G401 (cell line): ENCODE measurements around the gene GJC1. TPM values are rescaled to one million over a fixed set of nuclear protein-coding genes. Genes with fewer than 3 reads are reported as not detected.
"Not testable (repeated sequence)": the region's sequence is repeated elsewhere in the genome, so short reads cannot be mapped to it uniquely, and the experiment has no call there.

Experiments
- DNase-seq: peaks from one replicate; pipeline ENCODE4 v3.0.0-alpha.2; 2015; ENCODE audit warnings: low spot score
- in situ Hi-C: cut with HindIII; loops from 2 replicates; pipeline ENCODE4 v1.10.0; 2016; ENCODE audit warnings: low sequenced_read_pairs, mixed read lengths
- total RNA-seq: library from RNA; depleted of rRNA; stranded (reverse); fragments of >200 nt; shearing (Covaris generic); gene quantifications from 2 replicates; pipeline ENCODE4 v1.2.3, GENCODE V29; 2014

GJC1 gene
- total RNA-seq, 1 experiment from 2014 or later = 71.0 TPM

DNA sequence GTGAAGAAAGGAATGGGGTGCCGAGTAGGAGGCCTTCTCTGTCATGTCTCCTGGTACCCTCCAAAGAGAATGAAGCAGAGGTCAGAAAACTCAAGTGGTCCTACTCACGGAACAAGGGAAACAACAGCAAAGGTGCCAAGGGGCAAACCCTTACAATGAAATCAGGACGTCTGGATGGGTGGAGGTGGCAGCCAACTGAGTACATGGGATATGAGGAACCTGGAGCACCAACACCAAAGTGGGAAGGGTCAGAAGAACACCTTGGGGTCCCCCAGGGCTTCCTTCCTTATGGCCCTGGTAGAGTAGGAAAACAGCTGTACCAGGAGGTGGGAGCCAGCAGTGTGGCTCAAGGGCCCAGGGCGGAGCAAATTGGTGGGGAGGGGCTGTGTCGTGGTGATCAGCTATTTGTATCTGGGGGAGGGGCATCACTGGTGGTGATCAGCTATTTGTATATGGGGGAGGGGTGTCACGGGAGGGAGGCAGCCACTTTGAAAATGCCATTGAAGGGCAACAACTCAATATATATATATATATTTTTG, 18.2 kb upstream of the GJC1 start:
- no peak for DNase-seq
- in situ Hi-C loops = no loop called here

DNA sequence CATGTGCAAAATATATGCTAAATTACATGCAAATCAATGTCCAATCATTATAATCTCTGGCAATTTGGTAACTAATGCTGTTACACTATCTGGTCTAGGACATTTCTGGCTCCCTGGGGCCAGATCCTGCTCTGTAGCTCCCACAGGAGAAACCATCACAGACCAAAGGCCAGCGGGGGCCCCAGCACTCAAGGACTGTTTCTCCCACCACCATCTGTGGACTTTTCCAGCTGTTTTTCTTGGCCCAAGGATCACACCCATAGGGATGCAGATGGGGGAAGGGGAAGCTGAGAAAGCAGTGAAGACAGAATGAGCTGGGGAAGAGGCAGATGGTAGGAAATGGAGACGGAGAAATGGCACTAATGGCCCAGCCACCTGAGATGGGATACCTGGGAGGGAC, 17.5 kb upstream of the GJC1 start, which contains the start of gene HIGD1B:
Gene HIGD1B (plus strand): TSS at position 298 of the 400 bp plus-strand sequence. CDS start 270 bp downstream, outside the sequence.
- no peak for DNase-seq
- in situ Hi-C loops = no loop called here

DNA sequence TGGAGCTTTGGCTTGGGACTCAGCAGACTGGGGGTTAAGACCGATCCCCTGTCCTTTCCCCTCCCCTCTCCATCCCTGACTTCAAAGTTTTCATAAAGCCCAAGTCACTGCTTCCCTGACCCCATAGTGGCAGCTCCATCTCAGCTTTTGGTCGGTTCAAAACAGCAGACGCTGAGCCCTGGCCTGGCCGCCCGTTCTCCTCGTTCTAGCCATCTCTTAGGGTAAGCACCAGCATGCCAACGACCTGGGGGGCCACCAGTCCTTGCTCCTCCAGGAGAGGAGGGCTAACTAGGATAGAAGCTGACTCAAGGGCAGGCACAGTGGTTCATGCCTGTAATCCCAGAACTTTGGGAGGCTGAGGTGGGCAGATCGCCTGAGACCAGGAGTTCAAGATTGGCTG, 16.1 kb upstream of the GJC1 start:
- in situ Hi-C loops = no loop called here
- DNase-seq = no peak

DNA sequence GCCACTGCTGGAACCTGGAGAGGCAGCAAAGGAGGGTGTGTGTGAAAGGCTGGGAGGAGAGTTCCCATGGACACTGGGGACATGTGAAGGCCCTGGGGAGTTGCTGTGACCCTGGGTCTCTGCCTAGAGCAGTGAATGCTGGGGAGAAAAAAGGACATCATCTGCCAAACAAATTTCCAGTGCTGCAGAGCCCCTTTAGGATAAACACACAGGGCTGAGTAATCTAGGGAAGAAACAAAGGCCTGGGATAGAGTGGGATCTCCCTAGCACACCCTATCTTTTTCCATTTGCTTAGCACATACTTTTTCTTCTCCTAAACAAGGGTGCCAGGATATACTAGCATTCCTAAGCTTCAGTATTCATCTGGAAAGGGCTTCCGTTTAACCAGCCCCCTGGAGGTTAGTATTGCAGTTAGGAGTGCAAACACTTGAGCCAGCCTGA, 14.3 kb upstream of the GJC1 start:
- in situ Hi-C loops = no loop called here
- DNase-seq = no peak

DNA sequence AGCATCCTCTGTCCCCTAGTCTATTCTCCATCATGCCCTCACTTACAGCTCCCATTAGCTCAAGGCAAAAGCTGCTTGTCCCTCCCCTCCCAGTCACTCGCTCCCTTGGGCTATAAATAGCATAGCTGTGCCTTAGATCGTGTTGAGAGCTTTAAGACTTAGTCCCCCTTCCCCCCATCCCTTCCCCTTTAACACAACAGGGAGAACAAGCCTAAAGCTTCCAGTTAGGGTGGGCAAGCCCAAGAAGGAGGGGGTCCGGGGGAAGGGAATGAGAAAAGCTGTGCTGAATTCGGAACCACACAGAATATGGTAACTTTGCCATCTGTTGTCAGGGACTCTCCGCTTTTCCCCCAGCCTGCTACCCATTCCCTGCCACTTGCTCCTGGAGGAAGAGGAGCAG, 12.7 kb upstream of the GJC1 start:
- in situ Hi-C loops = no loop called here
- peak; percentile 41 for DNase-seq

DNA sequence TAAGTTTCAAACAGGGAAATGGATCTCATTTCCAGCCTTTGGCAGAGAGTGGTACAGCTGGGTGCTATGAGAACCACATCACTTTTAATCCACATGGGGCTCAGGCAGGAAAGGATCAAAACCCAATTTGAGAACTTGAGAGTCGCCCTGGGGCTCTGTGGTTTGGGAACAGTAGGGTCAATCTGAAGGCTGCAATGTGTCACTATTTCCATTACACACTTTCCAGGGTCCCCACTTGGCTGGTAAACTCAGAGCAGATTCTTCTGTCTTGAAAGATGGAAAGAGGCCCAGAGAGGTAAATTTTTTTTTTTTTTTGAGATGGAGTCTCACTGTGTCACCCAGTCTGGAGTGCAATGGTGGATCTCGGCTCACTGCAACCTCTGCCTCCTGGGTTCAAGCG, 10.8 kb upstream of the GJC1 start:
- in situ Hi-C loops = no loop called here
- no peak for DNase-seq

DNA sequence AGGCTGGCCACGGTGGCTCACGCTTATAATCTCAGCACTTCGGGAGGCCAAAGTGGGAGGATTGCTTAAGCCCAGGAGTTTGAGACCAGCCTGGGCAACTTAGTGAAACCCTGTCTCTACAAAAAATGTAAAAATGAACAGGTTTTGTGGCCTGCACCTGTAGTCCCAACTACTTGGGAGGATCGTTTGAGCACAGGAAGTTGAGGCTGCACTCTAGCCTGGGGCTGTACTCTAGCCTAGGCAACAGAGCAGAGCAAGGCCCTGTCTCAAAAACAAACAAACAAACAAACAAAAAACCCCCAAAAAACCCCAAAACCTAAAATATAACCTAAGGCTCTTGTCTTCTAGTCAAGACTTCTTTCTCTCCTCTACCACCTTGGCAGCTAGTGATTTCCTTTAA, 10.2 kb upstream of the GJC1 start:
- no peak for DNase-seq
- in situ Hi-C loops = no loop called here

DNA sequence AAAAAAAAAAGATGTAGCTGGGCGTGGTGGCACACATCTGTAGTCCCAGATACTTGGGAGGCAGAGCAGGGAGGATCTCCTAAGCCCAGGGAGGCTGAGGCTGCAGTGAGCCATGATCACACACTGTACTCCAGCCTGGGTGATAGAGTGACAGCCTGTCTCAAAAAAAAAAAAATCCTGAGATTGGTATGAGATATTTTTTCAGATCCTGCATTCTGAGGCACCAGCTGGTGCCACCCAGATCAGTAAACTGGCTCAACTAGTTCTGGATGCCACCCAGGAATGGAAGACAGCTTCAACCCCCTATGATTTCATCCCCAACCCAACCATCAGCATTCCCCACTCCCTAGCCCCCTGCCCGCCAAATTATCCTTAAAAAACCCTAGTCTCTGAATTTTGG, 7.1 kb upstream of the GJC1 start:
- in situ Hi-C loops = no loop called here
- no peak for DNase-seq

DNA sequence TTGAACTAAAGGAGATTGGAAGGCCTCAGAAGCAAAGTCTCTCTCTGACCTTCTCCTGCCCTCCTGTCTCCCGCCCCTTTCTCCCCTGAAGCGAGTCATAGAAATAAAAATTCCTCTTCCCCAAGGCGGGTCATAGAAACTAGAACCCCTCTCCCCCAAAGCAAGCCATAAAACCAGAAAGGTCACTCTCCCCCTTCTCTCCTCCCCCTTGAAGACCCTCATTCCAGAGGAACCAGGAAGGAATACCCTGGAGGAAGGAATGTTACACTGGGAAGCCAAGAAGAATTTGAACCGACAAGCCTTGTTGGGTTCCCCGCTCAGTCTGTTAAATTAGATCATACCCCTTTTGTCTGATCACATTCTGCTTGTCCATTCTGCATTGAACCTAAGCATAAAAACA, 2.7 kb upstream of the GJC1 start:
- DNase-seq = no peak
- in situ Hi-C loops = no loop called here

DNA sequence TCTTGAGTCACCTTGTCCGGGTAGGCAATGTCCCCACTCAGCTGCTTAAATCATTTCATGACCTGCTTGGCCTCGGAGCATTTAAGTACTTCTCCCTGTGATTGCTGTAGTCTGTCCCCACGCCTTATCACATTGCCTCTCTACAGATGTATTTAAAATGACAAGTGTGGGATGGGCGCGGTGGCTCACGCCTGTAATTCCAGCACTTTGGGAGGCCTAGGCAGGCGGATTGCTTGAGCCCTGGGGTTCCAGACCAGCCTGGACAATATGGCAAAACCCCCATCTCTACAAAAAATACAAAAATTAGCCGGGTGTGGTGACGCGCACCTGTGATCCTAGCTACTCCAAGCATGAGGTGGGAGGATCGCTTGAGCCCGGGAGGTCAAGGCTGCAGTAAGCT, 1.3 kb upstream of the GJC1 start:
- in situ Hi-C loops = no loop called here
- no peak for DNase-seq

DNA sequence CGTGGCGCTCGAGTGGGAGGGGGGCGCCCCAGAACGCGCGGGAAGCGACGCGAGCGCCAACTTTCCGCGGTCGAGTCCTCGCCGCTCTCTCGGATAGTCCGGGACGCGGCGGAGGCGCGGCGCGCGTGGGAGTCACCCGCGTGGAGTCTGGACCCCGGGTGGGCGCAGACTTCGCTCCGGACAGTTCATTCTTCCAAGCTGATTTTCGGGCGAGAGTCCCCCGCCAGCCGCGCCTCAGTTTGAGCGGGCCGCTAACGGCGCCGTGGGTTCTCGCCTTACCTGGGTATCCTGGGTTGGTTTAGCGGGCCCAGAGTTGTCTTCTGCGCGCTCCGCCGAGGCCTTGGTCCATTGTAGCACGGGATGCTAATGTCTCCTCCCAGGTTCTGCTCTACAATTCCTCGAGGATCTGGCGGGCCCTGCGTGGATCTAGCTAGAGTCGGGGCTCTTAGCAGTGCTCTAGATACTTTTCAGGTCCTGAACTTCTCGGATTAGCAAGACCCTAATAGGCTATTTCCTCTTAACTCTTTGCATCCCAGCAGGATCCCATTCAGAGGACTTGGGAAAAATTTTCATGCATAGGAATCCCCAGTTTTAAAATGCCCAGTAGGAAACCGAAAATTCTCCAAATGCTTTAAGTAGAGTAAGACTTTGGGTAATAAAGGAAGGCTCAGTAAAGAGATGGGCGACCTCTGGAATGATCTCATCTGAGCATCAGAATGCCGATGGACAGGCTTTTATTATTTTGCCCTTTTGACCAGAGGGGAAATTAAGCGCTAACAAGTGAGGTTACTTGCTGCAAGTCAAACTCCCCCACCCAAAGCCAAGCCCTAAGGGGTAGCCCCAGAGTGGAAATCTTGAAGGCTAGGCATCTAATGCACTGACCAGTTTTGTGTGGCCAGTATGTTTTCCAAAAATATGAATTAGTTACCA, 537 bp upstream of the GJC1 start:
- in situ Hi-C loops = no loop called here
- peak; percentile 68 for DNase-seq

DNA sequence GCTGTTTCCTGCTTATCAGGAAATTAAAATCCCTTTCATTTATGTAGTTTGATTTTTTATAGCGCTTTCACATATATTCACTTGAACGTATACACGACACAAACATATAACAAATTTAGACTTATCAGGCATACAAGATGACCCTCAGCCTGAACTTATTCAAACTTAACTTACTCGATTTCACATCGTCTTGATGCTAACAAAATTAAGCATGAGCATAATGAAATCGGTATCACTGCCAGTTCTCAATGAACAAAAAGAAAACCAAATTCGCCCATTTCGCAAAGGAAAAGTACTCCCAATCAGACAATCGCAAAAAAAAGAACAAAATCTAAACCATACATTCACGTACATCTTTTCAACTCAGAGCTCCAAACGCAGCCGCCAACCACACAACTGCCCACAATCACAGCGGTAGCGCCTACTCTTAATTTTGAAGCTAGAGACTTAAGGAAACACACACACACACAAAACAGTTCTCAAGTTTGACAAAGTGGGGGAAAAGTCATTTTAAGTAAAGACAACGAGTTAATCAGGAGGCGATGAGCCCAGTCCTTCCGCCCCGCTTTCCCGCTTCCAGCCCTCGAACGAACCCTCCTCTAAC, 1.1 kb downstream of the GJC1 start:
- DNase-seq = peak; percentile 42
- in situ Hi-C loops = no loop called here

DNA sequence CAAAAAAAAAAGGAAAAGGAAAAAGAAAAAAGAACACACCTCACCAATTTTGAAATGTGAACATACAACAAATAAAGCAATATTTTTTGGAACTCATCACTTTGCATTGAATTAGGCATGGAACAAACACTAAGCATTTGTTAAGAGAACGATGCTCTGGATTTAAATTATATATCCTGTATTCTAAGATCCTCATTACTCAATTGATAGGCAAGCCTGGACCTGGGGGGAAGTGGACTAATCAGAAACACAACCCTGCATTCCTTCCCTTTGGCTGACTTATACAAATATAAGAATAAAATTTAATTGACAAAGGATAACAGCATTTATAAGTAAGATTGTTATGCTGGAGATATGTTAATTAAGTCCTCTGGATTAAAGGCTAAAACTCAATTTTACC, 2.2 kb downstream of the GJC1 start:
- DNase-seq = no peak
- in situ Hi-C loops = no loop called here

DNA sequence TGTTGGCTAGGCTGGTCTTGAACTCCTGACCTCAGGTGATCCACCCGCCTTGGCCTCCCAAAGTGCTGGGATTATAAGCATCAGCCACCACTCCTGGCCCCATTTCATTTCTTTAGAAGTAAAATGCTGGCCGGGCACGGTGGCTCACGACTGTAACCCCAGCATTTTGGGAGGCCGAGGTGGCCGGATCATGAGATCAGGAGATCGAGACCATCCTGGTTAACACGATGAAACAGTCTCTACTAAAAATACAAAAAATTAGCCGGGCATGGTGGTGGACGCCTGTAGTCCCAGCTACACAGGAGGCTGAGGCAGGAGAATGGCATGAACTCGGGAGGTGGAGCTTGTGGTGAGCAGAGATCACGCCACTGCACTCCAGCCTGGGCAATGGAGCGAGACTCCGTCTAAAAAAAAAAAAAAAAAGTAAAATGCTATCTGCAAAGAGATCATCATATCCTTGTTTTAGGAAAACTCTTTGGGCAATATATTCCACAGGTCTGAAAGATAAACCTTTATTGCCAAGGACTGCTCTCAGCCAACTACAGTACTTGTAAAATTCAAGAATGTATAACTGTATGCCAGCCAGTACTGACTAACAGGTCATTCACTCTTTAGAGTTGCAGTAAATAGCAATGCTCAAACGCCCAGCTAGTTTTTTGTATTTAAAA, 3.8 kb downstream of the GJC1 start:
- in situ Hi-C loops = no loop called here
- DNase-seq = no peak

DNA sequence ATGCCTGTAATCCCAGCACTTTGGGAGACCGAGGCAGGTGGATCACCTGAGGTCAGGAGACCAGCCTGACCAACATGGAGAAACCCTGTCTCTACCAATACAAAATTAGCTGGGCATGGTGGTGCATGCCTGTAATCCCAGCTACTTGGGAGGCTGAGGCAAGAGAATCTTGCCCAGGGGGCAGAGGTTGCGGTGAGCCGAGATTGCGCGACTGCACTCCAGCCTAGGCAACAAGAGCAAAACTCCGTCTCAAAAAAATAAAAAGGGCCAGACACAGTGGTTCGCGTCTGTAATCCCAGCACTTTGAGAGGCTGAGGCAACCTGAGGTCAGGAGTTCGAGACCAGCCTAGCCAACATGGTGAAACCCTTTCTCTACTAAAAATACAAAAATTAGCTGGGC, 4.9 kb downstream of the GJC1 start:
- DNase-seq, in situ Hi-C loops: not testable (repeated sequence)

DNA sequence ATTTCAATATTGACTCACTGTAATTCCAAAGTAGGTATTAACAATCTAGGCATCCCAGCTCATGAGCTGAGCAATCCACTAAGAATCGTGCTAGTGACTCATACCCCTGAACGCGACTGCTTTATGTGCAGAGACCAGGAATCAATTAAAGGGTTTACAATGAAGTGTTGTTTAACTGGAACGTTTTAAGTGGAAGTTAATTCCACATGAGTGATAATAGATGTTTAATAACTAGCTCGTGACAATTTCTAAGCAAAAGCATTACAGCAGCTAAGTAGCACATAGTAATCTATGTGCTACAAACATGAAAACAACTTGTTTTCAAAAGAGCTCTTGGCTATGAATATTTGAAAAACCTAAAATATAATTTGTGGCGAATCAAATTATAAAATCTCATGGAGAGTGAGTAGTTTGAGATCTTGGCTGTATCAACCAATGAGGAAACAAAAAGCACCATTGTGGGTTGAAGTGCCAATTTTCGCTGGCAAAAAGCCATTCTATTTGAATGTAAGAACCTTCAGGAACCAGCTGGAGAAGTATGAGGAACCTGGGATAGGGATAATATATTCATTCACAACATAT, 9.4 kb downstream of the GJC1 start:
- in situ Hi-C loops = no loop called here
- DNase-seq = peak; percentile 59

DNA sequence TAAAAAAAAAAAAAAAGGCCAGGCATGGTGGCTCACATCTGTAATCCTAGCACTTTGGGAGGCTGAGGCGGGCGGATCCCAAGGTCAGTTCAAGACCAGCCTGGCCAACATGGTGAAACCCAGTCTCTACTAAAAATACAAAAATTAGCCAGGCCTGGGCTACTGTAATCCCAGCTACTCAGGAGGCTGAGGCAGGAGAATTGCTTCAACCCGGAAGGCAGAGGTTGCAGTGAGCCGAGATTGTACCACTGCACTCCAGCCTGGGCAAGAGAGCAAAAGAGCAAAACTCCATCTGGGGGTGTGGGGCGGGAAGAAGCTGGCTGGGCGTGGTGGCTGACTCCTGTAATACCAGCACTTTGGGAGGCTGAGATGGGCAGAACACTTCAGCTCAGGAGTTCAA, 11.6 kb downstream of the GJC1 start:
- in situ Hi-C loops = not testable (repeated sequence)

DNA sequence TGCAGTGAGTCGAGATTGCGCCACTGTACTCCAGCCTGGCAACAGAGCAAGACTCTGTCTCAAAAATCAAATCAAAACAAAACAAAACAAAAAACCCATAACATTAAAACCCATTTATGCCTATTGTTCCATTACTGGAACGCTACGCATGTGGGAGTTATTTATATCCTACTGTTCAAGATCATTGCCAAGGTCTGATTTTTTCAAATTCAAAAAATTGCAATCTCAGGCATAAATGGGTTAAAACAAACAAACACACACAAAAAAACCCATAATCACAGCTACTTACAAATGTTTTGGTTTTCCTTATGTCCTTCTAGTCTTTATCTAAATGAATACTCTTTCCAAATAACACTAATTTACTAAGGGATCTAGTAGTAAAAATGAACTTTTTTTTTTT, 17.8 kb downstream of the GJC1 start:
- no peak for DNase-seq
- in situ Hi-C loops = no loop called here

More for the DNA sequence above, 11.6 kb downstream of the GJC1 start:
- DNase-seq = not testable (repeated sequence)

DNA sequence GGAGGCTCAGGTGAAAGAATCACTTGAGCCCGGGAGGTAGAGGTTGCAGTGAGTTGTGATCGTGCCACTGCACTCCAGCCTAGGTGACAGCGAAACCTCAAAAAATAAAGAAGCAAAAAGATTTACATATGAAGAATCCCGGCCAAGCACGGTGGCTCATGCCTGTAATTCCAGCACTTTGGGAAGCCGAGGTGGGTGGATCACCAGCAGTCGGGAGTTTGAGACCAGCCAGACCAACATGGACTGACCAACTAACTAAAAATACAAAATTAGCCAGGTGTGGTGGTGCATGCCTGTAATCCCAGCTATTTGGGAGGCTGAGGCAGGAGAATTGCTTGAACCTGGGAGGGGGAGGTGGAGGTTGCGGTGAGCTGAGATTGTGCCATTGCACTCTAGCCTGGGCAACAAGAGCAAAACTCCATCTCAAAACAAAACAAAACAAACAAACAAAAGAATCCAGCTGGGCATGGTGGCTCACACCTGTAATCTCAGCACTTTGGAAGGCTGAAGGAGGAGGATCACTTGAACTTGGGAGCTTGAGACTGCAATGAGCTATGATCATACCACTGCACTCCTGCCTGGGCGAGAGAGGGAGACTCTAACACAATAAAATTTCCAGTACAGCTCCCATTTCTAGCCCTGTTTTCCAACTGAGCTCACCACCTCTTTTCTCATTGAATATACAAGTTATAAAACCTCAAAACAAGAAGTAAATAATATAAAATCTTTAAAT, 21.3 kb downstream of the GJC1 start:
- in situ Hi-C loops, DNase-seq: not testable (repeated sequence)
